HEK293 (cell line): Measurements from ENCODE around the gene COL18A1.

Experiments used
- ATF2 ChIP-seq: fragments of 450-650 bp; formaldehyde crosslinking; IDR thresholded peaks from 2 replicates; pipeline ENCODE4 v1.5.1; 2016; ENCODE audit warnings: missing biosample characterization, missing genetic modification characterization, low read depth
- CTCF ChIP-seq: fragments of 450-650 bp; formaldehyde crosslinking; IDR thresholded peaks from 2 replicates; pipeline ENCODE4 v1.5.1; 2016; ENCODE audit warnings: missing biosample characterization, missing genetic modification characterization
- YY1 ChIP-seq: fragments of 450-650 bp; formaldehyde crosslinking; IDR thresholded peaks from 2 replicates; pipeline ENCODE4 v1.5.1; 2018; ENCODE audit warnings: missing biosample characterization, missing genetic modification characterization
- ZBTB44 ChIP-seq: fragments of 450-650 bp; IDR thresholded peaks from 2 replicates; pipeline ENCODE4 v1.5.1; 2018; ENCODE audit warnings: missing biosample characterization, mild to moderate bottlenecking, missing genetic modification characterization
- ZBTB6 ChIP-seq: fragments of 450-650 bp; formaldehyde crosslinking; IDR thresholded peaks from 2 replicates; pipeline ENCODE4 v1.5.1; 2017; ENCODE audit warnings: missing biosample characterization, missing genetic modification characterization
- ZNF18 ChIP-seq: fragments of 450-650 bp; formaldehyde crosslinking; IDR thresholded peaks from 2 replicates; pipeline ENCODE4 v1.5.1; 2016; ENCODE audit warnings: missing biosample characterization, missing genetic modification characterization
- ZNF394 ChIP-seq: fragments of 450-650 bp; formaldehyde crosslinking; IDR thresholded peaks from 2 replicates; pipeline ENCODE4 v1.5.1; 2016; ENCODE audit warnings: missing biosample characterization, missing genetic modification characterization, mild to moderate bottlenecking, moderate library complexity, borderline replicate concordance
- ZNF626 ChIP-seq: fragments of 450-650 bp; sonication (Bioruptor Pico); formaldehyde crosslinking; IDR thresholded peaks from 2 replicates; pipeline ENCODE4 v1.5.1; 2018; ENCODE audit warnings: missing biosample characterization, missing genetic modification characterization, inconsistent platforms
- ZNF658 ChIP-seq: fragments of 450-650 bp; formaldehyde crosslinking; IDR thresholded peaks from 2 replicates; pipeline ENCODE4; 2016; ENCODE audit warnings: missing biosample characterization, missing genetic modification characterization
- ZNF670 ChIP-seq: fragments of 450-650 bp; formaldehyde crosslinking; IDR thresholded peaks from 2 replicates; pipeline ENCODE4 v1.5.1; 2016; ENCODE audit warnings: missing biosample characterization, missing genetic modification characterization, low read depth
- ZNF76 ChIP-seq: fragments of 450-650 bp; formaldehyde crosslinking; IDR thresholded peaks from 2 replicates; pipeline ENCODE4; 2016; ENCODE audit warnings: low read depth, missing biosample characterization, missing genetic modification characterization, borderline replicate concordance

GRCh38 chr21:45362748-45363145 is 42.2 kb upstream of the COL18A1 start:
- TF ChIP-seq CTCF (tag by site-specific recombination) (no peak), ZNF18 (tag by site-specific recombination) (no peak), ZNF626 (tag by site-specific recombination) (no peak), ZNF658 (tag by site-specific recombination) (no peak), ZNF76 (tag by site-specific recombination) (no peak), ATF2 (no peak), ZBTB44 (tag by site-specific recombination) (no peak), ZBTB6 (tag by site-specific recombination) (no peak), ZNF670 (tag by site-specific recombination) (no peak), ZNF394 (no peak), YY1 (tag by site-specific recombination) (no peak)
